Neutrophil (primary cell): ENCODE measurements around the gene MYO7B.

ENCODE experiments used
- H3K27ac ChIP-seq: fragments of 200-600 bp; sonication (generic); 2 replicates; pipeline ENCODE4 v1.5.1; 2016; ENCODE audit warnings: mild to moderate bottlenecking, moderate library complexity
- H3K27me3 ChIP-seq: fragments of 200-600 bp; sonication (generic); 2 replicates; pipeline ENCODE4 v1.6.0; 2016; ENCODE audit warnings: mild to moderate bottlenecking
- H3K36me3 ChIP-seq: fragments of 200-600 bp; sonication (generic); 2 replicates; pipeline ENCODE4 v1.5.1; 2017
- H3K4me1 ChIP-seq, 2 experiments: fragments of 200-600 bp in 1 of 2; sonication (generic) in 1 of 2; 1 replicate in 1 of 2; 2 replicates in 1 of 2; pipeline versions ENCODE4 v1.5.1 to v1.6.1; 2013 to 2016; ENCODE audit warnings: low read depth in 1 of 2, low read length in 1 of 2, mild to moderate bottlenecking in 1 of 2, moderate library complexity in 1 of 2; ENCODE audit not compliant: control insufficient read depth in 1 of 2, insufficient read depth in 1 of 2
- H3K4me3 ChIP-seq, 2 experiments: fragments of 200-600 bp in 1 of 2; sonication (generic) in 1 of 2; 1 replicate in 1 of 2; 2 replicates in 1 of 2; pipeline ENCODE4 v1.5.1; 2013 to 2016; ENCODE audit warnings: low read depth in 1 of 2, low read length in 1 of 2, mild to moderate bottlenecking in 1 of 2, moderate library complexity in 1 of 2
- H3K9me3 ChIP-seq: fragments of 200-600 bp; sonication (generic); 2 replicates; pipeline ENCODE4 v1.5.1; 2016
- CTCF ChIP-seq: fragments of 200-600 bp; sonication (generic); IDR thresholded peaks from 2 replicates; pipeline ENCODE4 v1.5.1; 2016; ENCODE audit warnings: antibody characterized with exemption

MYO7B gene

GRCh38 chr2:127514485-127514884 is 21.0 kb upstream of the MYO7B start:
- Histone ChIP-seq H3K9me3 (no peaks in the 10 kb centered on the region), H3K4me3 (no peak overlapping the region), H3K27me3 (no peaks in the 10 kb centered on the region), H3K36me3 (peaks cover 30% of the 10 kb centered on the region), H3K4me1 (peaks cover 0 to 7% of the 10 kb centered on the region in 2 experiments), H3K27ac (no peak overlapping the region)
- TF ChIP-seq CTCF: no peak

- Histone ChIP-seq H3K4me1 (peaks cover 0 to 7% of the 10 kb centered on the region in 2 experiments), H3K9me3 (no peaks in the 10 kb centered on the region), H3K36me3 (peaks cover 40% of the 10 kb centered on the region), H3K27ac (no peak overlapping the region), H3K4me3 (no peak overlapping the region), H3K27me3 (no peaks in the 10 kb centered on the region)
- TF ChIP-seq CTCF: no peak
Measured at GRCh38 chr2:127515383-127515915, 20.0 kb upstream of the MYO7B start.

- Histone ChIP-seq H3K4me3 (no peak overlapping the region), H3K9me3 (no peaks in the 10 kb centered on the region), H3K27ac (no peak overlapping the region), H3K27me3 (no peaks in the 10 kb centered on the region), H3K4me1 (peaks cover 0 to 7% of the 10 kb centered on the region in 2 experiments), H3K36me3 (peaks cover 41% of the 10 kb centered on the region)
- TF ChIP-seq CTCF: no peak
Measured at GRCh38 chr2:127516041-127516762, 19.3 kb upstream of the MYO7B start.

GRCh38 chr2:127517465-127517864 is 18.0 kb upstream of the MYO7B start:
- H3K27me3 ChIP-seq: no peaks in the 10 kb centered on the region
- H3K4me1 ChIP-seq: peaks cover 0 to 7% of the 10 kb centered on the region in 2 experiments
- TF ChIP-seq CTCF: no peak
- H3K27ac ChIP-seq: no peak overlapping the region
- peaks cover 52% of the 10 kb centered on the region for H3K36me3 ChIP-seq
- no peak overlapping the region for H3K4me3 ChIP-seq
- no peaks in the 10 kb centered on the region for H3K9me3 ChIP-seq

- H3K4me1 ChIP-seq: peaks cover 5 to 13% of the 10 kb centered on the region in 2 experiments
- no peak overlapping the region for H3K4me3 ChIP-seq
- H3K27ac ChIP-seq: no peak overlapping the region
- TF ChIP-seq CTCF: no peak
- H3K36me3 ChIP-seq: peaks cover 51% of the 10 kb centered on the region
- H3K27me3 ChIP-seq: no peaks in the 10 kb centered on the region
- H3K9me3 ChIP-seq: no peaks in the 10 kb centered on the region
Measured at GRCh38 chr2:127520424-127520823, 15.1 kb upstream of the MYO7B start.
